ENCODE data around the gene IQCF6.
"Not testable (repeated sequence)": the region's sequence is repeated elsewhere in the genome, so short reads cannot be mapped to it uniquely, and the experiment has no call there.

Gene IQCF6

DNA sequence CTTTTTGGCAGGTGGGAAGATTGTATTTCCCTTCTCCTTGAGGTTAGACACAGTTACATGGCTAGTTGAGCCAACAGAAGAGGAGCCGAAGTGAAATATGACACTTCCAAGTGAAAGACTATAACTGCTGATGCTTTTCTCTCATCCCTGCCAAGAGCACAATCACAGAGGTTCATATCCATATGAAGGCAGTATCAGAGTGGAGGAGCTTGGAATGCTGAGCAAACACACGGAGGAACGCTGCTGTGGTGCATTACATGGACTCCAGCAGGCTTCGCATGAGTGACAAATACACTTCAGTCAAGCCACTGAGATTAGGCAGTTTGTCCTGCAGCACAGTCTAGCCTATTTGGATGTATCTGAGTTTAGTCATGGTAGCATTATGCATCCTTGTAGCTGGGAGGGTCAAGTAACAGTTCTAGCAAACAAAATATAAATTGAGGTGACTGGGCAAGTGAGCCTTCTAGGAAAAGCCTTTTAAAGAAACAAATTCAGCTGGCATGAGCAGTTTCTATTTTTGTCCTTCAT is 5.4 kb downstream of the IQCF6 start:
- TF ChIP-seq, protein P1, sequence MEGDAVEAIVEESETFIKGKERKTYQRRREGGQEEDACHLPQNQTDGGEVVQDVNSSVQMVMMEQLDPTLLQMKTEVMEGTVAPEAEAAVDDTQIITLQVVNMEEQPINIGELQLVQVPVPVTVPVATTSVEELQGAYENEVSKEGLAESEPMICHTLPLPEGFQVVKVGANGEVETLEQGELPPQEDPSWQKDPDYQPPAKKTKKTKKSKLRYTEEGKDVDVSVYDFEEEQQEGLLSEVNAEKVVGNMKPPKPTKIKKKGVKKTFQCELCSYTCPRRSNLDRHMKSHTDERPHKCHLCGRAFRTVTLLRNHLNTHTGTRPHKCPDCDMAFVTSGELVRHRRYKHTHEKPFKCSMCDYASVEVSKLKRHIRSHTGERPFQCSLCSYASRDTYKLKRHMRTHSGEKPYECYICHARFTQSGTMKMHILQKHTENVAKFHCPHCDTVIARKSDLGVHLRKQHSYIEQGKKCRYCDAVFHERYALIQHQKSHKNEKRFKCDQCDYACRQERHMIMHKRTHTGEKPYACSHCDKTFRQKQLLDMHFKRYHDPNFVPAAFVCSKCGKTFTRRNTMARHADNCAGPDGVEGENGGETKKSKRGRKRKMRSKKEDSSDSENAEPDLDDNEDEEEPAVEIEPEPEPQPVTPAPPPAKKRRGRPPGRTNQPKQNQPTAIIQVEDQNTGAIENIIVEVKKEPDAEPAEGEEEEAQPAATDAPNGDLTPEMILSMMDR (IDR thresholded peaks at IDR 0.05; ENCODE audit: low read depth, low read length) = no peak

DNA sequence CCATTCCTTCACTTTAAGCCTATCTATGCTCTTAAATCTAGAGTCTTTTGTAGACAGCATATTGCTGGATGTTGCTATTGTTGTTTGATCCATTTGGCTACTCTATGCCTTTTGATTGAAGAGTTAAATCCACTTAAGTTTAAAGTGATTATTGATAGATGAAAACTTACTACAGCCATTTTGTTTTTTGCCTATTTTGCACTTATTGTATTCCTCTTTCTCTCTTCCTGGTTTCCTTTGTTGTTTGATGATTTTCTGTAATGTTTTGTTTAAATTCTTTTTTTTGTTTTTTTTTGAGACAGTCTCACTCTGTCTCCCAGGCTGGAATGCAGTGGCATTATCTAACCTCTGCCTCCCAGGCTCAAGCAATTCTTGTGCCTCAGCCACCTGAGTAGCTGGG is 19.8 kb downstream of the IQCF6 start:
- TF ChIP-seq, protein P1 (IDR thresholded peaks at IDR 0.05; ENCODE audit: low read depth, low read length) = no peak
- H3K4me3 ChIP-seq (ENCODE audit: low read depth, low read length) = no peak overlapping the region

More for the DNA sequence above, 5.4 kb downstream of the IQCF6 start:
- no peak overlapping the region for H3K4me3 ChIP-seq (ENCODE audit: low read depth, low read length)

DNA sequence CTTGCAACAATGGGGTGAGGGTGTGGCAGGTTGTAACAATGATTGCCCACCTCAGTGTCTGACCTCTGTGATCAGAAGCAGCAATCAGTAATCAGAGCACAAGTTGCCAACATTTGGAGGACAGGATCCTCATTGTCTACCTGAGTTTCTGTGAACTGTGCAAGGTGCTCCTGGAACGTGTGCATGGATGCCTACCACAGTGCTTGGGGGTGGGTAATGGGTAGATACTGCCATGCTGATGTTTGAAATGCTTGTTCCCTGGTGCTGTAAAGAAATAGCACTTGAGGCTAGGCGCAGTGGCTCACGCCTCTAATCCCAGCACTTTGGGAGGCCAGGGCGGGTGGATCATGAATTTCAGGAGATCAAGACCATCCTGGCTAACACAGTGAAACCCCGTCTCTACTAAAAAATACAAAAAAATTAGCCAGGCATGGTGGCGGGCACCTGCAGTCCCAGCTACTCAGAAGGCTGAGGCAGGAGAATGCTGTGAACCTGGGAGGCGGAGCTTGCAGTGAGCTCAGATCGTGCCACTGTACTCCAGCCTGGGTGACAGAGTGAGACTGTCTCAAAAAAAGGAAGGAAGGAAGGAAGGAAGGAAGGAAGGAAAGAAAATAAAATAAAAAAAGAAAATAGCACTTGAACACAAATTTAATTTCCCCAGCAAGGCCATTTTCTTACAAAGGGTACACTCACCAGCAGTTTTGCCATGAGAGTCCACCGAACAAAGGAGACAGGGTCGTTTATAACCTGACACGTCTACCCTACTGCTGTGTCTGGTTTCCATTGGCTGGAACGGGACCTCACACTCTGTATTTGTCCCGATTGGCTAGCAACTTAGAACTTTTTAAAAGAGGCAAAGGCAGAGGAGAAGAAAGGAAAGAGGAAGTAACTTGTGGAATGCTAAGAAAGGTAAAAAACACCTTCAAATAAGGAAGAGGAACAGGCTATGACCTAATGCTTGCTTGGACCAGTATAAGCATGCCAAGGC is 25.0 kb downstream of the IQCF6 start:
- not testable (repeated sequence) for H3K4me3 ChIP-seq (ENCODE audit: low read depth, low read length)

DNA sequence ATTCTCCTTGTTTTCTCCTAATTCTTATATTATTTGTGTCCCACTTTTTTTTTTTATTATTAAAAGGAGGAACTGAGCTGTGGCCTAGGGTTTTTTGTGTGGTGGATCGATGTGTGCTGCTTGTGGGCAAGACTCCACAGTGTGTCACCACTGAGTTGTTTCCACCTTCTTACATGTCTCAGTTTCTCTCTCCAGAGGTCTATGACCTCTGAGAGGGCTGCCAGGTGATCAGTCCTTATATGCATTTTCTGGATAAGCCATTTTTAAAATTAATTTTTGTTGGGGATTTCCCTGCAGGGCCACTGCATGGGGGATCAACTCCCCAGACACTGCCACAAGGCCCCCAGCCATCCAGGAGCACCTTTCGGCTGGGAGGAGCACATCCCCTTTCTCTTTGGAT is 27.8 kb downstream of the IQCF6 start:
- TF ChIP-seq, protein P1 (IDR thresholded peaks at IDR 0.05; ENCODE audit: low read depth, low read length) = no peak
- H3K4me3 ChIP-seq (ENCODE audit: low read depth, low read length) = no peak overlapping the region

DNA sequence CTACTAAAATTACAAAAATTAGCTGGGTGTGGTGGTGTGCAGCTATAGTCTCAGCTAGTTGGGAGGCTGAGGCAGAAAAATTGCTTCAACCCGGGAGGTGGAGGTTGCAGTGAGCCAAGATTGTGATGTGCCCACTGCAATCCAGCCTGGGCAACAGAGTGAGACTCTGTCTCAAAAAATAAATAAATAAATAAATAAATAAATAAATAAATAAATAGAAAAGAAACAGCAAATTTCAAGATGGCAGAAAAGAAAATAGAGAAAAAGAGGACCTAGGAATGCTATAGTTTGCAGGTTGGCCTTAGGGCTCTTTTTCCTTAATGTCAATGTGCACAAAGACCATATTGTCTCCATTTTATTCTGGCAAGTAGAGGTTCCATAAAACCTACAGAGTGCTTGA is 28.2 kb downstream of the IQCF6 start:
- TF ChIP-seq, protein P1 (IDR thresholded peaks at IDR 0.05; ENCODE audit: low read depth, low read length) = no peak
- H3K4me3 ChIP-seq (ENCODE audit: low read depth, low read length) = no peak overlapping the region

DNA sequence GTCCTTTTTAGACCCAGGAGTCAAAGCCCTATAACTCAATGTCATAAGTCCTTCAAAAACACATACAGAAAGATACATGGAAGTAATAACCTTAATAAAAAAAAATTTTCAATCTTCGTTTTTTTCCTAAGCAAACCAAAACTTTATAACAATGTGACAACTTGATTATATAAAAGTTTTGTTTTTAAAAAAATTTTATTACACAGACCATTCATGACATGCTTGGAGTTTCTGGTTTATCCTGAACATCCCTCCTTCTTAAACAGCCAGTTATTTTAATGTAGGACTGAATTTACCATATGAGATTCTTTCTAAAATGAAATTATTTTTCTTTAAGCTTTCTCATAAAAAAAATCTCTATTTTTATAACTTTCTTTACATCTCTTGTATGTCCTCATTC is 30.7 kb downstream of the IQCF6 start:
- H3K4me3 ChIP-seq (ENCODE audit: low read depth, low read length) = no peak overlapping the region
- TF ChIP-seq, protein P1 (IDR thresholded peaks at IDR 0.05; ENCODE audit: low read depth, low read length) = no peak

DNA sequence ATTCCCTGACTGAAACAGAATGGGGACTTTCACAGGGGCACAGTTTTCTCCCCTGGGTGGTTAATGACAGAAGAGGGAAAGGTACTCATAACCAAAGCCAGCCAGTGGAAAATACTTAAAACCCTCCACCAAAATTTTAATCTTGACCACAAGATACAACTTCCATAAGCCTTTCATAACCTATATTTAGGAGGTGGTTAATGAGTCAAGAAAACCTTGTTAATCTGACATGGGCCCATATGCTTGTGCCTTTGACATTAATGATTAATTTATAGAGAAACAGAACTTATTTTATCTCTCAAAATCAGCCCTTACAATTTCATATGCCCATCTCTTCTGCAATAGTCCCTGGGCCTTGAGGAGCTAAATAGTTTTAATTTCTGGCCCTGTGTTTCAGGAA is 31.2 kb downstream of the IQCF6 start:
- H3K4me3 ChIP-seq (ENCODE audit: low read depth, low read length) = no peak overlapping the region
- TF ChIP-seq, protein P1 (IDR thresholded peaks at IDR 0.05; ENCODE audit: low read depth, low read length) = no peak

DNA sequence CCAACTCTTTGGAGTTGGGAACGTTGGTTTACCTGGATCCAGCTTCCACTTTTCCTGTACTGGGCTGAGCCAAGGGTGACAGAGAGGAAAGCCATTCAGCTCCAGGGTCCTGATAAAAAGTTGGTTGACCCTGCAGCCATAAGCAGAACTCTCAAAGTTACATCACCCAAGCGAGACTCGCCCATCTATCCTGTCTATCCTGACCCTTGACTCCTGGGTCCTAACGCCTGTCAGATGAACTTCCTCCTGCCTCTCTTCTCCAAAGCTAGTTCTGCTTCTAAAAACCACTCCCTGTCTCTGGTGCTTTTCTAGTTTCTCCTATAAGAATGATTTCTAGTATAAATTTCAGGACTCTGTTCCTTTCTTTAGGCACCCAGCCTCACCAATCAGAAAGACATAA is 36.1 kb downstream of the IQCF6 start:
- H3K4me3 ChIP-seq (ENCODE audit: low read depth, low read length) = not testable (repeated sequence)

DNA sequence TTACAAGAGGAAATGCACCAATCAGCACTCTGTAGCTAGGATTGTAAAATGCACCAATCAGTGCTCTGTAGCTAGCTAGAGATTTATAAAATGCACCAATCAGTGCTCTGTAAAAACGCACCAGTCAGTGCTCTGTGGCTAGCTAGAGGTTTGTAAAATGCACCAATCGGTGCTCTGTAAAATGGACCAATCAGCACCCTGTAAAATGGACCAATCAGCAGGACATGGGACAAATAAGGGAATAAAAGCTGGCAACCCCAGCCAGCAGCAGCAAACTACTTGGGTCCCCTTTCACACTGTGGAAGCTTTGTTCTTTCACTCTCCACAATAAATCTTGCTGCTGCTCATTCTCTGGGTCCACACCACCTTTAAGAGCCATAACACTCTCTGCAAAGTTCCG is 36.7 kb downstream of the IQCF6 start:
- H3K4me3 ChIP-seq (ENCODE audit: low read depth, low read length) = not testable (repeated sequence)
